Activated CD8-positive, alpha-beta memory T cell treated with anti-CD3 and anti-CD28 coated beads, Interleukin-2, amount 50 U/mL, for 1 hour (primary cell): ENCODE measurements around the gene ALKBH4.
"Not testable (repeated sequence)": the region's sequence is repeated elsewhere in the genome, so short reads cannot be mapped to it uniquely, and the experiment has no call there.

Experiments
- DNase-seq: peaks from one replicate; pipeline ENCODE4 v3.0.0-alpha.2; 2020; ENCODE audit errors: extremely low read depth

ALKBH4 gene

GRCh38 chr7:102478314-102479208, 13.9 kb upstream of the ALKBH4 start, which contains the start of gene POLR2J:
POLR2J (minus strand) TSS chr7:102478922; CDS start chr7:102478860, 62 bp downstream.
- DNase-seq = peak; percentile 86

- DNase-seq = not testable (repeated sequence)
These were observed 10.2 kb upstream of the ALKBH4 start for GRCh38 chr7:102474736-102475435.

DNA sequence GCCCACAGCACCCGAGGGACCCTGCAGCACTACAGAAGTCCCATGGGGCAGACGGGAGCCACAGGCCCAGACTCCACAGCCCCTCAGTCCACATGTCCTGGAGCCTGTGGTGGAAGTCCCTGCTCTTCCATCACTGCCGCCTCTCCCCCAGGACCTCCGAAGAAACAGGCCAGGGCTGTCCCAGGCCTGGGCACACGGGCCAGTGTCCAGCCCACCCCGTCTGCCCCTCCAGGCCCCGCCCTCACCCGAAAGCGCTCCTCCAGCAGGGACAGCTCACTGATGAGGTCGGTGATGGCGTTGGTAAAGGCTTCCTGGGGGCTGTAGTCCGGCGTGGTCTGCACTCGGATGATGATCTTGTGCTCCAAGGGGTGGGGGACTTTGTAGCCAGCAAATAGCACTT, 9.5 kb upstream of the ALKBH4 start:
- DNase-seq = not testable (repeated sequence)

GRCh38 chr7:102473271-102473991, 8.8 kb upstream of the ALKBH4 start:
- no peak for DNase-seq

- DNase-seq = no peak
These were observed 7.7 kb upstream of the ALKBH4 start for GRCh38 chr7:102472126-102473041.

GRCh38 chr7:102471791-102472125, 7.1 kb upstream of the ALKBH4 start:
- no peak for DNase-seq

DNA sequence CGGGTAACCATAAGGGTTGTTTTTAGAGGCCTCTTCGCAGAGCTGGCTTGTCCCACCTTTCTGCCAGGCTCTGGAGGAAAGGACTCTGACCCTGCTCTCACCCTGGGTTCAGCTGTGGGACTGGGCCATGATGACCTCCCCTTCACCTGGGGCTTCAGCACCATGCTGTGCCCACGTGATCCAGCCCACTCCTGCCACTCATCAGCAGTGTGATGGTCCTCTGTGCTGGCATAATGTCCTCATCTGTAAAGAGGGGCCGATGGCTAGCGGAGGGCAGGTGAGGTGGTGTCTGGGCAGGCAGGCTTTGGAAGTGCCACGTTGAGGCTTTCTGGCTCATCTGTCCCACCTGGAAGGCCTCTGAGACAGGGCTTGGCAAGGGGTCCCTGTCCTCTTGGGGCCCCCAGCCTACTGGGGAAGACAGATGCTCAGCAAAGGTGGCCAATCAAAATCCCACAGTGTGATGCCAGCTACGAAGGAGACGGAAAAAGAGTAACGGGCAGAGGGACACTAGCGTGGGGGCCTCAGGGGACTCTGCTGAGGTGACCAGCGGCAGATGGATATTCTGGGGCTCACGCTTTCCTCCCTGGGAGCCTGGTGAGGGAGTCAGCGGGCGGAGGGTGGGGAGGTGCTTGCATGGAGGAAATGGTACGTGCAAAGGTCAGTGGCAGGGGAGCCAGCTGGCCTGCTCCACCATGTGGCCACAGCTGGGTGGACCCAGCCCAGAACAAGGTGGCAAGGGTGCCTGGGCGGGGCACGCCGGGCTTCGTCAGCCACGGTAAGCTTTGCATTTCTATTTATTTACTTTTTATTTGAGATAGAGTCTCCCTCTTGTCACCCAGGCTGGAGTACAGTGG, 5.5 kb upstream of the ALKBH4 start:
- DNase-seq = no peak

DNA sequence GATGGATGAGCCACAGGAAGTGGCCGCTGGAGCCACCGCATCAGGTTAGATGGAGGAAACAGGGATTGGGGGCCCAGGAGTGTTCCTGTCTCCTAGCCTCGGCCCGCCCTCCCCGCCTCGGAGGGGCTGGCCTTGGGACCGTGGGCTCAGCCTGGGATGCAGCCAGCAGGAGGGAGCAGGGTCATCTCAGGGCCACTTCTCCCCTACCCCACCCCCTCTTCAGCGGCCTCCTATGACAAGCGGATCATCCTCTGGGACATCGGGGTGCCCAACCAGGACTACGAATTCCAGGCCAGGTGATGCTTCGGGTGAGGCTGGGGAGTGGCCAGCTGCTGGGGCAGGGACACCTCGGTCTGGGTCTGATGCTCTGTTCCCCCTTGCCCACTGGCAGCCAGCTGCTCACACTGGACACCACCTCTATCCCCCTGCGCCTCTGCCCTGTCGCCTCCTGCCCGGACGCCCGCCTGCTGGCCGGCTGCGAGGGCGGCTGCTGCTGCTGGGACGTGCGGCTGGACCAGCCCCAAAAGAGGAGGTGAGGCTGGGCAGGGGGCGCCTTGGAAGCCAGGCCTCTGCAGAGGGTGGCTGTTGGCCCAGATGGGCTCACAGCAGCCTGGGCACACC, 4.8 kb upstream of the ALKBH4 start:
- DNase-seq = no peak

GRCh38 chr7:102468478-102469350, 4.1 kb upstream of the ALKBH4 start:
- DNase-seq = no peak

DNA sequence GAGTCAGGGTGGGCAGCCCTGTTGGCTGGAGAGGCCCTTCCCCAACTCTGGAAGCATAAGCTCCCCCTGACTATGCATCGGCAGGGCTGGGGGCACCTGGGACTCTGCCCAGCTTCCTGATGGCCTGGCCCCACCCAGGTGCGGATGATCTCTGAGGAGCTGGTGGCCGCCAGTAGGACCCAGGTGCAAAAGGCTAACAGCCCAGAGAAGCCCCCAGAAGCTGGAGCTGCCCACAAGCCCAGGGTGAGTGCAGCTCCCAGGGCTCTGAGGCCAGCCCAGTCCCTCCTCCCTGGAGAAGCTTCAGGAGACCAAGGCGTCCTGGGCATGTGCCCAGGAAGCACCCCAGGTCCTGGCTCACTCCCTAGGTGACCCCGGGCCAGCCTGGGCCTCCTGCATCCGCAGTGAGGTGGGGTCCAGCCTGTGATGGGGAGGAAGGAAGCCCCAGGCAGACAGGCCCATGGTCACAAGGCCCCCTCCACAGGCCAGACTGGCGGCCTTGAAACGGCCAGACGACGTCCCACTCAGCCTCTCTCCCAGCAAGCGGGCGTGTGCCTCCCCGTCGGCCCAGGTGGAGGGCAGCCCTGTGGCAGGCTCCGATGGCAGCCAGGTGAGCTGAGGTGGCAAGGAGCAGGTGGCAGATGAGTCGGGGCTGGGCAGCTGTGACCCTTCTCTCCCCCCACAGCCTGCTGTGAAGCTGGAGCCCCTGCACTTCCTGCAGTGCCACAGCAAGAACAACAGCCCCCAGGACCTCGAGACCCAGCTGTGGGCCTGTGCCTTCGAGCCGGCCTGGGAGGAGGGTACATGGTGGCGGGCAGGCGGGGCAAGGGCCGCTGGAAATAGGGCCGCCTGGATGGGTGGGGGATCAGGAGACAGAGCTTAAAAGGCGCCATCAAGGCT, 3.2 kb upstream of the ALKBH4 start:
- no peak for DNase-seq

GRCh38 chr7:102466097-102466496, 1.4 kb upstream of the ALKBH4 start:
- DNase-seq = no peak

DNA sequence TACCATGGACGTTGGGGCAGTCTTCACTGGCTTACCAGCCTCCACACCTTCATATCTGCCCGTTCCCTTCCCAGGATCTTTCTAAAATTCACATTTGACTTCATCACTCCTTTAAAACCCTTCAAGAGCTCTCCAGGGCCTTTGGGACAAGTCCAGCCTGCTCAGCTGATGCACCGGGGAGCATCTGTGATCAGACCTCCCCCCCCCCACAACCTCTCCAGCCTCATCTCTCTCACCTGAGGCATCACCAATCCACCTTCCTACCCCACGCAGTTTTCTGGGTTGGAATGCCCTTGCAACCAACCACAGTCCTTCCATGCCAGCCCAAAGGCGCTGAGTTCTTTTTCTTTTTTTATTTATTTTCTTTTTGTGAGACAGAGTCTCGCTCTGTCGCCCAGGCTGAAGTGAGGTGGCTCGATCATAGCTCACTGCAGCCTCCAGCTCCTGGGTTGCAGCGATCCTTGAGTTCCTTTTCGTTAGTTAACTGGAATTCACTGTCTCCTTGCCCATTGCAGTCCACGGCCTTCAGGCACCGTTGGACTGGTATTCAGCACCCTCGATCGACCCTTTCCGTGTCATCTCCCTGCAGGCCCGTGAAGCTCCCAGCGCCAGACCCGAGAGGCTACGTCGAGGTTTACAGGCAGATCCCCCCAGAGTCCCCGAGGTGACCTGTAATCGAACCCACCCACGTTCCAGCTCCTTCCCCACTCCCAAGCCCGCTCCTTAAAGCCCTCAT, 654 bp downstream of the ALKBH4 start:
- DNase-seq = no peak

GRCh38 chr7:102460467-102460866, 4.2 kb downstream of the ALKBH4 start:
- no peak for DNase-seq

DNA sequence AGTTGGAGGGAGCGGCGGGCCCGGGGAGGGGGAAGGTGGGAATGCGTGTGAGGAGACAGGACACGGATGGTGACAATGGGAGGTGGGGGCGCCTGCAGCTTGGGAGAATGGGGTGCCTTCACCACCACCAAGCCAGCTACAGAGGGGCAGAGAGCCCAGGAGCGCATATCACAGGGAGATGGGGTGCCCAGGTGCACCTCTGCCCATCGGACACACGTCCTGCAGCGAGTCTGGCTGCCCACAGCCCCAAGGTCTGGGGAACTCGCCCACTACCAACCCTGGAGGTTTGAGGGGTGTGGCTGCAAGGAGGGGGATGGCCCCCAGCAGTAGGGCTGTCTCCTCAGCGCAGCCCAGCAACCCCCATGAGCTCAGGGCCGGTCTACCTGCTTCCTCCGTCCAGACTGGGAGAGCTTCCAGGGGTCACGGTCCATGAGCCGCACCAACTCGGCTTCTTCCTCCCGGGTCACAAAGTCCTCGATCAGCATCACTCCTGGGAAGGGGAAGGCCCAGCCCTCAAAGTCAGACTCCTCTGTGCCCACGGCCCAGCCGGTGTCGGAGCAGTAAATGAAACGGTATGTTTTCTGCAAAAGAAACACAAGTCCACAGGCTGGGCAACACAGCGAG, 5.3 kb downstream of the ALKBH4 start:
- DNase-seq = no peak

DNA sequence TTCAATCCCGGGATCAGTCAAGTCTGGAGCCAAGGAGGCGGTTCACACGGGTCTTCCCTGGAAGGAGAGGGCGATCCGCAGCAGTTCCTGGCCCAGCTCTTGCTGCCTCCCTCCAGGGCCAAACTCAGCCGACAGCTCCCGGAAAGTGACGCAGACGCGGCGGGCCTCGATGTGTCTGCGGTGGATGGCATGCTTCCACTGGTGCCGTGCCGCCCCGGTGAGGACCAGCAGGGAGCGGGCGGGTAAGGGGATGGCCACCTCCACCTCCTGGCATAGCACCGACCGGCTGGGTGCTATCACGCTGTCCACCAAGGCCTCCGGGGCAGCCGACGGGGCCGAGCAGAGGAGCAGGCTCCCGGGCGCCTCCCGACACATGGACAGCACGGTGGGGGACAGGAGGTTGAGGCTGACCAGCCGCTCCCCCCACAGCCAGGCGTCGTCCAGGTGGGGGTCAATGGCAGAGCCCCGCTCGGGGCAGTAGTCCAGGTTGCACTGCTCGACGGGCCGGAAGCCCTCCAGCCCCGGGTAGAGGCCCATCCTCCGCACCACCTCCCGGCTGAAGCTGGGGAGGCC, 7.2 kb downstream of the ALKBH4 start:
- no peak for DNase-seq

DNA sequence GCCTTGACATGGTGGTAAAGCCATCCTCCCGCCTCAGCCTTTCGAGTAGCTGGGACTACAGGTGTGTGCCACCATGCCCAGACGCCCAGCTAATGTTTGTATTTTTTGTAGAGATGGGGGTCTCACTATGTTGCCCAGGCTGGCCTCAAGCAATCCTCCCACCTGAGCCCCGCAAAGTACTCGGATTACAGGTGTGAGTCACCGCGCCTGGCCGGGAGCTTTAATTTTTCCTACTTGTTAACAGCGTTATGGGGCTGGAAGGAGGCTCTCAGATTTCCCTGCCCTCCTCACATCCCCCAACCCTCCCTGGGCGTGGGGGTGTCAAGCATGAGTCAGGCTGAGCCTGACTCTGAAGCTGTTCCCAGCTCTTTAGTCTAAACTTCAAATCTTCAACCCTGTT, 8.3 kb downstream of the ALKBH4 start:
- no peak for DNase-seq
